ENCODE results near the gene ZBTB49.

ZBTB49 gene

DNA sequence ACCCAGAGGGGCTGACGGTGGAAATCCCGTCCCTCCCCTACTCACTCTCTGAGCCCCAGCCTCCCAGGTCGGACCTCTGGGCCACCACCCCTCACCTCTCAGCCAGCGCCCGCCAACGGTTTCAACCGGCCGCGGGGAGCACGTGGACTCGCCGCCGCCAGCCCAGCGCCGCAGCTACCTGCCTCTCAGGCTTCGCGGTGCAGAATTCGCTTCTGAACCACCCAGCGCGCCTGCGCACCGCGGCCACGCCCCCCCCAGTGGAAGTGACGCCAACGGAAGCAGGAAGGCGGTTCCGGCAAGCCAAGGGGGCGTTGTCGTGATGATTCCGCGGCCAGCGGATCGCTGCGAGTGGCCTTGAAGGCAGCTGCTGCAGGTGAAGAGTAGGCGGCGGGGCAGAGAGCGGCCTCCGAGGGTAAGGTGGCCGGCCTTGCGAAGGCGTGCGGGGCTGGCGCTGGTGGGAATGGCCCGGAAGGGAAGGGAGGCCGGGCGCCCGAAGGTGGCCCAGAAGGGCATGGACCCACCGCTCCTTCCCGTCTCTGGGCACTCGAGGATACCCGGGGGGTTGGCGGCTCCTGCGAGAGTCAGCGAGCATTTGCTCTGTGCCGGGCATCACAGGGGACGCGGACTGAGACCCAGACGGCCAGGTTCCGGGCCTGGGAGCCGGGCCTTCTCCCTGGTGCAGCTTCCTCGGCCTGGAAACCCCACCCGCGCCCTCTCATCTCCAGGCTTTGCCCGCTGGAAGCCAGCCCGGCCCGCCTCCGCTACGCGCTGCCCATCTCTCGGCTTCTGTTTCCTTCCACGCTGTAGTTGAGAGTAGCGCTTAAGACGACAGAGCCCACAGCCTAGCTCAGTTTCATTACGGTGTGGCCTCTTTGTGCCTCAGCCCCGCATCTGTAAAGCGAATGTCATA, at the start of gene ZBTB49, which contains the start of gene LYAR (continued):
- no peak for TF ChIP-seq ZNF140 (tag by site-specific recombination; IDR thresholded peaks at IDR 0.05)
- TF ChIP-seq ZFP41 (tag by site-specific recombination; IDR thresholded peaks at IDR 0.05; ENCODE audit: borderline replicate concordance) = no peak
- no peak for TF ChIP-seq GLI2 (tag by site-specific recombination; IDR thresholded peaks at IDR 0.05; ENCODE audit: borderline replicate concordance, low read depth)
- TF ChIP-seq ZBTB8A (tag by site-specific recombination; IDR thresholded peaks at IDR 0.05) = peak; percentile 62
- TF ChIP-seq FEZF1 (tag by site-specific recombination; IDR thresholded peaks at IDR 0.05) = no peak
- TF ChIP-seq, protein P1, sequence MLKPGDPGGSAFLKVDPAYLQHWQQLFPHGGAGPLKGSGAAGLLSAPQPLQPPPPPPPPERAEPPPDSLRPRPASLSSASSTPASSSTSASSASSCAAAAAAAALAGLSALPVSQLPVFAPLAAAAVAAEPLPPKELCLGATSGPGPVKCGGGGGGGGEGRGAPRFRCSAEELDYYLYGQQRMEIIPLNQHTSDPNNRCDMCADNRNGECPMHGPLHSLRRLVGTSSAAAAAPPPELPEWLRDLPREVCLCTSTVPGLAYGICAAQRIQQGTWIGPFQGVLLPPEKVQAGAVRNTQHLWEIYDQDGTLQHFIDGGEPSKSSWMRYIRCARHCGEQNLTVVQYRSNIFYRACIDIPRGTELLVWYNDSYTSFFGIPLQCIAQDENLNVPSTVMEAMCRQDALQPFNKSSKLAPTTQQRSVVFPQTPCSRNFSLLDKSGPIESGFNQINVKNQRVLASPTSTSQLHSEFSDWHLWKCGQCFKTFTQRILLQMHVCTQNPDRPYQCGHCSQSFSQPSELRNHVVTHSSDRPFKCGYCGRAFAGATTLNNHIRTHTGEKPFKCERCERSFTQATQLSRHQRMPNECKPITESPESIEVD (tag by site-specific recombination; IDR thresholded peaks at IDR 0.05) = no peak
- TF ChIP-seq ZNF426 (tag by site-specific recombination; IDR thresholded peaks at IDR 0.05) = no peak
- peak; percentile 46 for TF ChIP-seq GLIS1 (tag by site-specific recombination; IDR thresholded peaks at IDR 0.05)
- no peak for TF ChIP-seq ZNF626 (tag by site-specific recombination; IDR thresholded peaks at IDR 0.05)
- TF ChIP-seq GLIS2 (tag by site-specific recombination; IDR thresholded peaks at IDR 0.05) = peak; percentile 93
- peak; percentile 90 for TF ChIP-seq SP3 (tag by site-specific recombination; IDR thresholded peaks at IDR 0.05)
- no peak for TF ChIP-seq ZNF211 (tag by site-specific recombination; IDR thresholded peaks at IDR 0.05; ENCODE audit: low read depth)
- no peak for TF ChIP-seq ZNF350 (tag by site-specific recombination; IDR thresholded peaks at IDR 0.05)
- peak; percentile 85 for TF ChIP-seq KLF10 (tag by site-specific recombination; IDR thresholded peaks at IDR 0.05)
- TF ChIP-seq, protein P2, sequence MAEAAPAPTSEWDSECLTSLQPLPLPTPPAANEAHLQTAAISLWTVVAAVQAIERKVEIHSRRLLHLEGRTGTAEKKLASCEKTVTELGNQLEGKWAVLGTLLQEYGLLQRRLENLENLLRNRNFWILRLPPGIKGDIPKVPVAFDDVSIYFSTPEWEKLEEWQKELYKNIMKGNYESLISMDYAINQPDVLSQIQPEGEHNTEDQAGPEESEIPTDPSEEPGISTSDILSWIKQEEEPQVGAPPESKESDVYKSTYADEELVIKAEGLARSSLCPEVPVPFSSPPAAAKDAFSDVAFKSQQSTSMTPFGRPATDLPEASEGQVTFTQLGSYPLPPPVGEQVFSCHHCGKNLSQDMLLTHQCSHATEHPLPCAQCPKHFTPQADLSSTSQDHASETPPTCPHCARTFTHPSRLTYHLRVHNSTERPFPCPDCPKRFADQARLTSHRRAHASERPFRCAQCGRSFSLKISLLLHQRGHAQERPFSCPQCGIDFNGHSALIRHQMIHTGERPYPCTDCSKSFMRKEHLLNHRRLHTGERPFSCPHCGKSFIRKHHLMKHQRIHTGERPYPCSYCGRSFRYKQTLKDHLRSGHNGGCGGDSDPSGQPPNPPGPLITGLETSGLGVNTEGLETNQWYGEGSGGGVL (tag by site-specific recombination; IDR thresholded peaks at IDR 0.05) = no peak
- TF ChIP-seq ZNF24 (tag by site-specific recombination; IDR thresholded peaks at IDR 0.05) = no peak
- TF ChIP-seq ZNF473 (tag by site-specific recombination; IDR thresholded peaks at IDR 0.05) = no peak
- TF ChIP-seq OSR2 (tag by site-specific recombination; IDR thresholded peaks at IDR 0.05) = no peak
- no peak for TF ChIP-seq MEIS1 (CRISPR knock-in tag; IDR thresholded peaks at IDR 0.05; ENCODE audit: borderline replicate concordance)
- TF ChIP-seq, protein P3, sequence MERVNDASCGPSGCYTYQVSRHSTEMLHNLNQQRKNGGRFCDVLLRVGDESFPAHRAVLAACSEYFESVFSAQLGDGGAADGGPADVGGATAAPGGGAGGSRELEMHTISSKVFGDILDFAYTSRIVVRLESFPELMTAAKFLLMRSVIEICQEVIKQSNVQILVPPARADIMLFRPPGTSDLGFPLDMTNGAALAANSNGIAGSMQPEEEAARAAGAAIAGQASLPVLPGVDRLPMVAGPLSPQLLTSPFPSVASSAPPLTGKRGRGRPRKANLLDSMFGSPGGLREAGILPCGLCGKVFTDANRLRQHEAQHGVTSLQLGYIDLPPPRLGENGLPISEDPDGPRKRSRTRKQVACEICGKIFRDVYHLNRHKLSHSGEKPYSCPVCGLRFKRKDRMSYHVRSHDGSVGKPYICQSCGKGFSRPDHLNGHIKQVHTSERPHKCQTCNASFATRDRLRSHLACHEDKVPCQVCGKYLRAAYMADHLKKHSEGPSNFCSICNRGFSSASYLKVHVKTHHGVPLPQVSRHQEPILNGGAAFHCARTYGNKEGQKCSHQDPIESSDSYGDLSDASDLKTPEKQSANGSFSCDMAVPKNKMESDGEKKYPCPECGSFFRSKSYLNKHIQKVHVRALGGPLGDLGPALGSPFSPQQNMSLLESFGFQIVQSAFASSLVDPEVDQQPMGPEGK (tag by site-specific recombination; IDR thresholded peaks at IDR 0.05) = no peak
- TF ChIP-seq ZNF132 (tag by site-specific recombination; IDR thresholded peaks at IDR 0.05; ENCODE audit: borderline replicate concordance) = no peak
- TF ChIP-seq ZNF600 (tag by site-specific recombination; IDR thresholded peaks at IDR 0.05) = 0 out of 2 replicates have a peak, but pooled peaks have one; percentile 28
- TF ChIP-seq, protein P4, sequence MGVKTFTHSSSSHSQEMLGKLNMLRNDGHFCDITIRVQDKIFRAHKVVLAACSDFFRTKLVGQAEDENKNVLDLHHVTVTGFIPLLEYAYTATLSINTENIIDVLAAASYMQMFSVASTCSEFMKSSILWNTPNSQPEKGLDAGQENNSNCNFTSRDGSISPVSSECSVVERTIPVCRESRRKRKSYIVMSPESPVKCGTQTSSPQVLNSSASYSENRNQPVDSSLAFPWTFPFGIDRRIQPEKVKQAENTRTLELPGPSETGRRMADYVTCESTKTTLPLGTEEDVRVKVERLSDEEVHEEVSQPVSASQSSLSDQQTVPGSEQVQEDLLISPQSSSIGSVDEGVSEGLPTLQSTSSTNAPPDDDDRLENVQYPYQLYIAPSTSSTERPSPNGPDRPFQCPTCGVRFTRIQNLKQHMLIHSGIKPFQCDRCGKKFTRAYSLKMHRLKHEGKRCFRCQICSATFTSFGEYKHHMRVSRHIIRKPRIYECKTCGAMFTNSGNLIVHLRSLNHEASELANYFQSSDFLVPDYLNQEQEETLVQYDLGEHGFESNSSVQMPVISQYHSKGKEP (tag by site-specific recombination; IDR thresholded peaks at IDR 0.05) = no peak
- TF ChIP-seq ZNF248 (tag by site-specific recombination; IDR thresholded peaks at IDR 0.05) = no peak
- TF ChIP-seq, protein P5, sequence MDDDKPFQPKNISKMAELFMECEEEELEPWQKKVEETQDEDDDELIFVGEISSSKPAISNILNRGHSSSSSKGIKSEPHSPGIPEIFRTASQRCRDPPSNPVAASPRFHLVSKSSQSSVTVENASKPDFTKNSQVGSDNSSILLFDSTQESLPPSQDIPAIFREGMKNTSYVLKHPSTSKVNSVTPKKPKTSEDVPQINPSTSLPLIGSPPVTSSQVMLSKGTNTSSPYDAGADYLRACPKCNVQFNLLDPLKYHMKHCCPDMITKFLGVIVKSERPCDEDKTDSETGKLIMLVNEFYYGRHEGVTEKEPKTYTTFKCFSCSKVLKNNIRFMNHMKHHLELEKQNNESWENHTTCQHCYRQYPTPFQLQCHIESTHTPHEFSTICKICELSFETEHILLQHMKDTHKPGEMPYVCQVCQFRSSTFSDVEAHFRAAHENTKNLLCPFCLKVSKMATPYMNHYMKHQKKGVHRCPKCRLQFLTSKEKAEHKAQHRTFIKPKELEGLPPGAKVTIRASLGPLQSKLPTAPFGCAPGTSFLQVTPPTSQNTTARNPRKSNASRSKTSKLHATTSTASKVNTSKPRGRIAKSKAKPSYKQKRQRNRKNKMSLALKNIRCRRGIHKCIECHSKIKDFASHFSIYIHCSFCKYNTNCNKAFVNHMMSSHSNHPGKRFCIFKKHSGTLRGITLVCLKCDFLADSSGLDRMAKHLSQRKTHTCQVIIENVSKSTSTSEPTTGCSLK (tag by site-specific recombination; IDR thresholded peaks at IDR 0.05) = no peak
- TF ChIP-seq, protein P6, sequence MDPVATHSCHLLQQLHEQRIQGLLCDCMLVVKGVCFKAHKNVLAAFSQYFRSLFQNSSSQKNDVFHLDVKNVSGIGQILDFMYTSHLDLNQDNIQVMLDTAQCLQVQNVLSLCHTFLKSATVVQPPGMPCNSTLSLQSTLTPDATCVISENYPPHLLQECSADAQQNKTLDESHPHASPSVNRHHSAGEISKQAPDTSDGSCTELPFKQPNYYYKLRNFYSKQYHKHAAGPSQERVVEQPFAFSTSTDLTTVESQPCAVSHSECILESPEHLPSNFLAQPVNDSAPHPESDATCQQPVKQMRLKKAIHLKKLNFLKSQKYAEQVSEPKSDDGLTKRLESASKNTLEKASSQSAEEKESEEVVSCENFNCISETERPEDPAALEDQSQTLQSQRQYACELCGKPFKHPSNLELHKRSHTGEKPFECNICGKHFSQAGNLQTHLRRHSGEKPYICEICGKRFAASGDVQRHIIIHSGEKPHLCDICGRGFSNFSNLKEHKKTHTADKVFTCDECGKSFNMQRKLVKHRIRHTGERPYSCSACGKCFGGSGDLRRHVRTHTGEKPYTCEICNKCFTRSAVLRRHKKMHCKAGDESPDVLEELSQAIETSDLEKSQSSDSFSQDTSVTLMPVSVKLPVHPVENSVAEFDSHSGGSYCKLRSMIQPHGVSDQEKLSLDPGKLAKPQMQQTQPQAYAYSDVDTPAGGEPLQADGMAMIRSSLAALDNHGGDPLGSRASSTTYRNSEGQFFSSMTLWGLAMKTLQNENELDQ (tag by site-specific recombination; IDR thresholded peaks at IDR 0.05; ENCODE audit: low read depth) = no peak
- TF ChIP-seq ZNF670 (tag by site-specific recombination; IDR thresholded peaks at IDR 0.05; ENCODE audit: low read depth) = no peak
- TF ChIP-seq MYNN (tag by site-specific recombination; IDR thresholded peaks at IDR 0.05; ENCODE audit: borderline replicate concordance) = no peak
